HepG2 (cell line): ENCODE results near the gene ZNF3. TPM values are rescaled to one million over a fixed set of nuclear protein-coding genes. Genes with fewer than 3 reads are reported as not detected.
A peak's percentile ranks its signal among the peaks of the same experiment; 100 is the strongest.

Experiments
- AGO1 ChIP-seq: fragments of 200-400 bp; formaldehyde crosslinking; IDR thresholded peaks from 2 replicates; pipeline ENCODE4 v1.6.1; 2017; ENCODE audit warnings: mild to moderate bottlenecking, low read depth, low read length, moderate library complexity; ENCODE audit not compliant: poor library complexity, severe bottlenecking
- AKAP8 ChIP-seq: sonication (generic); formaldehyde crosslinking; IDR thresholded peaks from 2 replicates; pipeline ENCODE4 v1.5.1; 2020; ENCODE audit warnings: mild to moderate bottlenecking, missing genetic modification reagents
- CCDC6 ChIP-seq: sonication (generic); formaldehyde crosslinking; IDR thresholded peaks from 2 replicates; pipeline ENCODE4 v1.8.1; 2022; ENCODE audit warnings: mild to moderate bottlenecking, missing genetic modification reagents, moderate library complexity
- CHCHD3 ChIP-seq: sonication (generic); formaldehyde crosslinking; IDR thresholded peaks from 2 replicates; pipeline ENCODE4 v1.8.0; 2022; ENCODE audit warnings: mild to moderate bottlenecking, missing genetic modification reagents, moderate library complexity
- DZIP1 ChIP-seq: sonication (generic); formaldehyde crosslinking; IDR thresholded peaks from 2 replicates; pipeline ENCODE4 v1.5.0; 2020; ENCODE audit warnings: mild to moderate bottlenecking, missing genetic modification reagents
- FOXP1 ChIP-seq, 2 experiments: fragments of 450-650 bp in 1 of 2; IDR thresholded peaks; 2 replicates each; pipeline ENCODE4 v1.6.1; 2017 to 2018; ENCODE audit warnings: antibody characterized with exemption in 1 of 2
- LRRFIP1 ChIP-seq: sonication (generic); formaldehyde crosslinking; conservative IDR thresholded peaks from 2 replicates; pipeline ENCODE4 v1.4.0; 2020; ENCODE audit warnings: missing genetic modification reagents
- MLX ChIP-seq: IDR thresholded peaks from 2 replicates; pipeline ENCODE4 v1.6.1; 2016
- NCOR1 ChIP-seq: fragments of 200-600 bp; sonication (generic); IDR thresholded peaks from 2 replicates; pipeline ENCODE4 v1.7.0; 2017; ENCODE audit warnings: antibody characterized with exemption, low read length, borderline replicate concordance
- PATZ1 ChIP-seq: sonication (generic); formaldehyde crosslinking; IDR thresholded peaks from 2 replicates; pipeline ENCODE4 v1.4.0; 2020; ENCODE audit warnings: missing genetic modification reagents
- TBX2 ChIP-seq: sonication (generic); formaldehyde crosslinking; IDR thresholded peaks from 2 replicates; pipeline ENCODE4 v1.5.0; 2020; ENCODE audit warnings: missing genetic modification reagents, mild to moderate bottlenecking, borderline replicate concordance
- ZBTB7A ChIP-seq: sonication (generic); formaldehyde crosslinking; IDR thresholded peaks from 2 replicates; pipeline ENCODE4 v1.8.0; 2022; ENCODE audit warnings: mild to moderate bottlenecking, missing genetic modification reagents
- ZEB1 ChIP-seq: IDR thresholded peaks from 2 replicates; pipeline ENCODE4 v1.6.1; 2012; ENCODE audit warnings: mild to moderate bottlenecking, low read depth, inconsistent platforms; ENCODE audit not compliant: insufficient replicate concordance
- ZNF12 ChIP-seq: sonication (generic); formaldehyde crosslinking; IDR thresholded peaks from 2 replicates; pipeline ENCODE4 v1.5.0; 2020; ENCODE audit warnings: missing genetic modification reagents
- ZNF124 ChIP-seq: sonication (generic); formaldehyde crosslinking; IDR thresholded peaks from 2 replicates; pipeline ENCODE4 v1.4.0; 2020; ENCODE audit warnings: missing genetic modification reagents
- ZNF331 ChIP-seq: sonication (generic); formaldehyde crosslinking; IDR thresholded peaks from 2 replicates; pipeline ENCODE4 v1.4.0; 2020; ENCODE audit warnings: missing genetic modification reagents
- ZNF775 ChIP-seq: sonication (generic); formaldehyde crosslinking; IDR thresholded peaks from 2 replicates; pipeline ENCODE4 v1.4.0; 2020; ENCODE audit warnings: missing genetic modification reagents, mild to moderate bottlenecking, moderate library complexity, borderline replicate concordance
- ZUFSP ChIP-seq: sonication (generic); formaldehyde crosslinking; IDR thresholded peaks from 2 replicates; pipeline ENCODE4 v1.9.0; 2021; ENCODE audit warnings: missing genetic modification reagents, mild to moderate bottlenecking, borderline replicate concordance
- polyA plus RNA-seq, 8 experiments: library from polyadenylated mRNA; depleted of rRNA in 3 of 8; stranded (reverse) in 7 of 8; unstranded in 1 of 8; fragments of >200 nt; fragmentation: Illumina TruSeq in 4 of 8; extraction: Trizol in 4 of 8; gene quantifications; 2 replicates each; pipeline versions ENCODE4 v1.2.1 to v1.2.3, GENCODE V29; 2011 to 2016; ENCODE audit warnings: low read depth in 4 of 8, missing spikeins in 1 of 8, mixed read lengths in 1 of 8; ENCODE audit not compliant: insufficient read depth in 1 of 8
- total RNA-seq, 5 experiments: library from RNA; depleted of rRNA; stranded (reverse); fragments of >200 nt; fragmentation: Illumina TruSeq; extraction: Trizol; gene quantifications; 2 replicates each; pipeline ENCODE4 v1.2.3, GENCODE V29; 2016; ENCODE audit warnings: low read depth in 1 of 5

The ZNF3 gene
- total and polyA plus RNA-seq, 2 of the 13 experiments (the other 11 are each of a cell fraction or from before 2014, with no cell fraction given): 33.7 to 56.9 TPM

- 0 out of 2 replicates have a peak, but pooled peaks have one; percentile 2 for TF ChIP-seq ZBTB7A (CRISPR knock-in tag)
- peak; percentile 70; the same call in 1 of the 2 replicates for TF ChIP-seq CCDC6 (CRISPR knock-in tag)
- TF ChIP-seq LRRFIP1 (CRISPR knock-in tag): no peak
- no peak for TF ChIP-seq ZNF12
- peak; percentile 88 for TF ChIP-seq PATZ1 (CRISPR knock-in tag)
- TF ChIP-seq AGO1: no peak
- no peak for TF ChIP-seq DZIP1 (CRISPR knock-in tag)
- TF ChIP-seq ZUFSP: no peak
- peak; percentile 63 for TF ChIP-seq AKAP8 (CRISPR knock-in tag)
- peak; percentile 46; the same call in 1 of the 2 replicates for TF ChIP-seq ZNF124 (CRISPR knock-in tag)
- TF ChIP-seq MLX (CRISPR knock-in tag): no peak
- TF ChIP-seq ZNF775: no peak
- peak; percentile 59; the same call in 1 of the 2 replicates for TF ChIP-seq NCOR1
- TF ChIP-seq ZNF331 (CRISPR knock-in tag): peak; percentile 83
- TF ChIP-seq ZEB1: peak; percentile 64
- TF ChIP-seq CHCHD3 (CRISPR knock-in tag): peak; percentile 70; the same call in 1 of the 2 replicates
- TF ChIP-seq TBX2 (CRISPR knock-in tag): peak; percentile 92
- TF ChIP-seq FOXP1 (IDR thresholded peaks at IDR 0.05): peak; percentile 81
- peak; percentile 73; the same call in 1 of the 2 replicates for TF ChIP-seq FOXP1 (CRISPR knock-in tag; IDR thresholded peaks at IDR 0.05)
Observed at GRCh38 chr7:100100420-100101015, 19.0 kb upstream of the ZNF3 start (continued).
